PC-3 (cell line): ENCODE data around the gene MED13L. TPM values are rescaled to one million over a fixed set of nuclear protein-coding genes. Genes with fewer than 3 reads are reported as not detected.

Experiments
- ATAC-seq: fragments of 200-7000 bp; cut with Tn5 transposase; 2 replicates; pipeline ENCODE4 v1.9.1; 2020; ENCODE audit warnings: mild to moderate bottlenecking, moderate library complexity
- BruUV-seq: library from RNA; stranded (reverse); fragments of 400-500 nt; replicated peaks from 2 replicates; lab custom pipeline; 2021; lab: Mats Ljungman, UMichigan
- CTCF ChIA-PET: fragments of 300-600 bp; sonication (Branson Sonifier 250); formaldehyde crosslinking; loops from one replicate; lab custom pipeline; 2022; ENCODE audit warnings: antibody characterized with exemption; lab: Charles Lee
- POLR2A ChIA-PET: fragments of 300-600 bp; sonication (Branson Sonifier 250); formaldehyde crosslinking; loops from one replicate; lab custom pipeline; 2022; ENCODE audit warnings: antibody characterized with exemption; ENCODE audit not compliant: unreplicated experiment; lab: Charles Lee
- DNase-seq: peaks from one replicate; pipeline ENCODE4 v3.0.0-alpha.2; 2015
- H2AFZ ChIP-seq: fragments of 300-600 bp; sonication (generic); 2 replicates; pipeline ENCODE4 v1.6.0; 2016; ENCODE audit warnings: antibody characterized with exemption, low read length
- H3F3A ChIP-seq: fragments of 300-600 bp; sonication (generic); one replicate; pipeline ENCODE4 v1.6.0; 2017; ENCODE audit warnings: antibody characterized with exemption, low read length, control low read depth, mild to moderate bottlenecking; ENCODE audit not compliant: unreplicated experiment
- H3K27ac ChIP-seq: fragments of 300-600 bp; sonication (generic); 2 replicates; pipeline ENCODE4 v1.5.1; 2016; ENCODE audit warnings: mild to moderate bottlenecking, low read length
- H3K27me3 ChIP-seq: fragments of 300-600 bp; sonication (generic); 2 replicates; pipeline ENCODE4 v1.6.1; 2016; ENCODE audit warnings: low read length, mixed read lengths
- H3K36me3 ChIP-seq: fragments of 300-600 bp; sonication (generic); 2 replicates; pipeline ENCODE4 v1.6.1; 2016; ENCODE audit warnings: low read depth, mixed run types, low read length, mixed read lengths
- H3K4me1 ChIP-seq: fragments of 300-600 bp; sonication (generic); 2 replicates; pipeline ENCODE4 v1.5.1; 2016; ENCODE audit warnings: low read length; ENCODE audit not compliant: insufficient read depth
- H3K4me2 ChIP-seq: fragments of 300-600 bp; sonication (generic); 2 replicates; pipeline ENCODE4 v1.6.0; 2016; ENCODE audit warnings: low read length
- H3K4me3 ChIP-seq: fragments of 300-600 bp; sonication (generic); 2 replicates; pipeline ENCODE4 v1.5.1; 2016; ENCODE audit warnings: mild to moderate bottlenecking, low read length, mixed read lengths
- H3K79me2 ChIP-seq: fragments of 300-600 bp; sonication (generic); 2 replicates; pipeline ENCODE4 v1.6.1; 2017; ENCODE audit warnings: low read length, mixed read lengths
- H3K9ac ChIP-seq: fragments of 300-600 bp; sonication (generic); 2 replicates; pipeline ENCODE4 v1.6.0; 2016; ENCODE audit warnings: mild to moderate bottlenecking, low read length
- H3K9me2 ChIP-seq: fragments of 300-600 bp; sonication (generic); replicated peaks from 2 replicates; pipeline ENCODE4 v1.6.1; 2016; ENCODE audit warnings: mixed run types, low read length, mixed read lengths
- H3K9me3 ChIP-seq: fragments of 300-600 bp; sonication (generic); 2 replicates; pipeline ENCODE4 v1.6.1; 2016; ENCODE audit warnings: low read length, mixed read lengths
- H4K20me1 ChIP-seq: fragments of 300-600 bp; sonication (generic); 2 replicates; pipeline ENCODE4 v1.6.1; 2016; ENCODE audit warnings: low read length, mixed read lengths
- EZH2 ChIP-seq: fragments of 300-600 bp; sonication (generic); IDR thresholded peaks from one replicate; pipeline ENCODE4 v1.6.1; 2017; ENCODE audit warnings: antibody characterized with exemption, mild to moderate bottlenecking, low read length; ENCODE audit not compliant: unreplicated experiment
- EZH2phosphoT487 ChIP-seq: fragments of 300-600 bp; sonication (generic); IDR thresholded peaks from 2 replicates; pipeline ENCODE4 v1.6.1; 2018; ENCODE audit warnings: mild to moderate bottlenecking, antibody characterized with exemption, low read length, borderline replicate concordance
- intact Hi-C: fragments of 100-400 bp; cut with micrococcal nuclease; formaldehyde crosslinking; loops from 2 replicates; pipeline ENCODE4 v1.9.0; 2023
- total RNA-seq: library from RNA; depleted of rRNA; stranded (reverse); fragments of >200 nt; gene quantifications from 2 replicates; pipeline ENCODE4 v1.2.3, GENCODE V29; 2014
- TF ChIP-seq, protein P1 (sequence below): fragments of 300-600 bp; sonication (generic); conservative IDR thresholded peaks from 2 replicates; pipeline ENCODE4 v1.5.1; 2017; ENCODE audit warnings: antibody characterized with exemption, low read depth, mild to moderate bottlenecking, low read length

The MED13L gene
- total RNA-seq, 1 experiment from 2014 or later, result 61.2 TPM

- H3K36me3 ChIP-seq, result no peaks in the 10 kb centered on the region
- H3K9me2 ChIP-seq, result no peaks in the 10 kb centered on the region
- no peak overlapping the region for H3K9ac ChIP-seq
- H3K9me3 ChIP-seq, result no peaks in the 10 kb centered on the region
- peaks cover 14% of the 10 kb centered on the region for H3K4me1 ChIP-seq
- no peak overlapping the region for H2AFZ ChIP-seq
- BruUV-seq, result no TSS peak
- H3K4me3 ChIP-seq, result no peak overlapping the region
- ChIA-PET POLR2A (no interaction called here), CTCF (no interaction called here)
- H3F3A ChIP-seq, result no peaks in the 10 kb centered on the region
- TF ChIP-seq EZH2, result no peak
- TF ChIP-seq EZH2phosphoT487, result no peak
- TF ChIP-seq, protein P1, sequence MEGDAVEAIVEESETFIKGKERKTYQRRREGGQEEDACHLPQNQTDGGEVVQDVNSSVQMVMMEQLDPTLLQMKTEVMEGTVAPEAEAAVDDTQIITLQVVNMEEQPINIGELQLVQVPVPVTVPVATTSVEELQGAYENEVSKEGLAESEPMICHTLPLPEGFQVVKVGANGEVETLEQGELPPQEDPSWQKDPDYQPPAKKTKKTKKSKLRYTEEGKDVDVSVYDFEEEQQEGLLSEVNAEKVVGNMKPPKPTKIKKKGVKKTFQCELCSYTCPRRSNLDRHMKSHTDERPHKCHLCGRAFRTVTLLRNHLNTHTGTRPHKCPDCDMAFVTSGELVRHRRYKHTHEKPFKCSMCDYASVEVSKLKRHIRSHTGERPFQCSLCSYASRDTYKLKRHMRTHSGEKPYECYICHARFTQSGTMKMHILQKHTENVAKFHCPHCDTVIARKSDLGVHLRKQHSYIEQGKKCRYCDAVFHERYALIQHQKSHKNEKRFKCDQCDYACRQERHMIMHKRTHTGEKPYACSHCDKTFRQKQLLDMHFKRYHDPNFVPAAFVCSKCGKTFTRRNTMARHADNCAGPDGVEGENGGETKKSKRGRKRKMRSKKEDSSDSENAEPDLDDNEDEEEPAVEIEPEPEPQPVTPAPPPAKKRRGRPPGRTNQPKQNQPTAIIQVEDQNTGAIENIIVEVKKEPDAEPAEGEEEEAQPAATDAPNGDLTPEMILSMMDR, result no peak
- peak overlapping the region; percentile 26; the same call in 1 of the 2 replicates for H3K4me2 ChIP-seq
- DNase-seq (peak; percentile 27), ATAC-seq (peak; percentile 31; the same call in 1 of the 2 replicates)
- peaks cover 30% of the 10 kb centered on the region for H4K20me1 ChIP-seq
- intact Hi-C loops, result loop anchor here (5.0 kb wide), 1 partner anchor 36 kb away; no protein-coding TSS in a partner anchor
- H3K27me3 ChIP-seq, result no peaks in the 10 kb centered on the region
- H3K79me2 ChIP-seq, result peaks cover 93% of the 10 kb centered on the region
- no peak overlapping the region for H3K27ac ChIP-seq
These were observed 223.9 kb downstream of the MED13L start for GRCh38 chr12:116053479-116054200.

GRCh38 chr12:116050275-116050674 lies 227.2 kb downstream of the MED13L start:
- BruUV-seq, result no TSS peak

More at GRCh38 chr12:116050275-116050674, 227.2 kb downstream of the MED13L start:
- H3K9ac ChIP-seq, result no peak overlapping the region
- H3K4me2 ChIP-seq, result no peak overlapping the region
- H3K4me3 ChIP-seq, result no peak overlapping the region
- H3K79me2 ChIP-seq, result peaks cover 66% of the 10 kb centered on the region
- no peaks in the 10 kb centered on the region for H3K9me3 ChIP-seq
- intact Hi-C loops, result loop anchor here (5.0 kb wide), 1 partner anchor 33 kb away; no protein-coding TSS in a partner anchor
- H3F3A ChIP-seq, result no peaks in the 10 kb centered on the region
- no peaks in the 10 kb centered on the region for H3K36me3 ChIP-seq
- H2AFZ ChIP-seq, result no peak overlapping the region
- DNase-seq (no peak), ATAC-seq (no peak)
- peaks cover 14% of the 10 kb centered on the region for H3K4me1 ChIP-seq
- H3K27me3 ChIP-seq, result no peaks in the 10 kb centered on the region
- ChIA-PET CTCF (no interaction called here), POLR2A (no interaction called here)
- peaks cover 17% of the 10 kb centered on the region for H4K20me1 ChIP-seq
- no peaks in the 10 kb centered on the region for H3K9me2 ChIP-seq
- H3K27ac ChIP-seq, result no peak overlapping the region
- TF ChIP-seq EZH2phosphoT487, result no peak
- TF ChIP-seq EZH2, result no peak
- TF ChIP-seq, protein P1, result no peak
